Spinal cord (tissue), 10 donors: Measurements from ENCODE around the gene RLN1. TPM values are rescaled to one million over a fixed set of nuclear protein-coding genes. Genes with fewer than 3 reads are reported as not detected.
A peak's percentile ranks its signal among the peaks of the same experiment; 100 is the strongest.
"Not testable (repeated sequence)": the region's sequence is repeated elsewhere in the genome, so short reads cannot be mapped to it uniquely, and the experiment has no call there.

Source experiments
- DNase-seq, 6 donors: peaks; one replicate each; pipeline versions ENCODE4 v3.0.0 to v3.0.0-alpha.2; 2013 to 2015; ENCODE audit warnings: low spot score in 6 of 6, low read depth in 4 of 6
- H3K27ac ChIP-seq: one replicate; pipeline ENCODE4 v1.5.1; 2013; ENCODE audit warnings: low read depth, low read length, control low read depth
- H3K27me3 ChIP-seq: one replicate; pipeline ENCODE4 v1.6.1; 2013; ENCODE audit warnings: low read length; ENCODE audit not compliant: control insufficient read depth, insufficient read depth
- H3K36me3 ChIP-seq: one replicate; pipeline ENCODE4 v1.6.1; 2013; ENCODE audit warnings: low read length; ENCODE audit not compliant: control insufficient read depth, insufficient read depth
- H3K4me1 ChIP-seq: one replicate; pipeline ENCODE4 v1.6.1; 2013; ENCODE audit warnings: low read length; ENCODE audit not compliant: control insufficient read depth, insufficient read depth
- H3K4me3 ChIP-seq: one replicate; pipeline ENCODE4 v1.5.1; 2013; ENCODE audit warnings: low read depth, low read length, control low read depth
- H3K9me3 ChIP-seq: one replicate; pipeline ENCODE4 v1.6.1; 2013; ENCODE audit warnings: low read length; ENCODE audit not compliant: control insufficient read depth, insufficient read depth
- WGBS: methylation state at CpG from one replicate; pipeline ENCODE4 v1.1.5; 2013; ENCODE audit warnings: missing lambda C conversion rate; ENCODE audit not compliant: insufficient coverage; 5-methylcytosine and 5-hydroxymethylcytosine counted together
- long read RNA-seq, 4 donors: transcript quantifications; one replicate each; lab custom pipeline, GENCODE V29; 2026
- polyA plus RNA-seq, 2 donors: library from polyadenylated mRNA; unstranded; fragments of 120-200 nt; gene quantifications; one replicate each; pipeline ENCODE4 v1.2.1, GENCODE V29; 2013; ENCODE audit not compliant: insufficient read length in 2 of 2
- total RNA-seq, 2 donors: library from RNA; depleted of rRNA in 1 of 2; stranded (reverse); fragments of 120-200 nt in 1 of 2; fragments of >200 nt in 1 of 2; gene quantifications; one replicate each; pipeline versions ENCODE4 v1.2.3 to v1.2.4, GENCODE V29; 2013 to 2014
- donor health status: healthy.

RLN1 gene, protein sequence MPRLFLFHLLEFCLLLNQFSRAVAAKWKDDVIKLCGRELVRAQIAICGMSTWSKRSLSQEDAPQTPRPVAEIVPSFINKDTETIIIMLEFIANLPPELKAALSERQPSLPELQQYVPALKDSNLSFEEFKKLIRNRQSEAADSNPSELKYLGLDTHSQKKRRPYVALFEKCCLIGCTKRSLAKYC
- 1 to 10 TPM in 1 of 2 donors, under 1 TPM in 1; 0.33 to 1.6 TPM for total RNA-seq
- under 1 TPM; 0.50 to 0.57 TPM for polyA plus RNA-seq
- long read RNA-seq, donor 1 = 0 reads
- long read RNA-seq, donor 2 = 0 reads
- long read RNA-seq, donor 3 = 0 reads
- long read RNA-seq, donor 4 = 0 reads

DNA sequence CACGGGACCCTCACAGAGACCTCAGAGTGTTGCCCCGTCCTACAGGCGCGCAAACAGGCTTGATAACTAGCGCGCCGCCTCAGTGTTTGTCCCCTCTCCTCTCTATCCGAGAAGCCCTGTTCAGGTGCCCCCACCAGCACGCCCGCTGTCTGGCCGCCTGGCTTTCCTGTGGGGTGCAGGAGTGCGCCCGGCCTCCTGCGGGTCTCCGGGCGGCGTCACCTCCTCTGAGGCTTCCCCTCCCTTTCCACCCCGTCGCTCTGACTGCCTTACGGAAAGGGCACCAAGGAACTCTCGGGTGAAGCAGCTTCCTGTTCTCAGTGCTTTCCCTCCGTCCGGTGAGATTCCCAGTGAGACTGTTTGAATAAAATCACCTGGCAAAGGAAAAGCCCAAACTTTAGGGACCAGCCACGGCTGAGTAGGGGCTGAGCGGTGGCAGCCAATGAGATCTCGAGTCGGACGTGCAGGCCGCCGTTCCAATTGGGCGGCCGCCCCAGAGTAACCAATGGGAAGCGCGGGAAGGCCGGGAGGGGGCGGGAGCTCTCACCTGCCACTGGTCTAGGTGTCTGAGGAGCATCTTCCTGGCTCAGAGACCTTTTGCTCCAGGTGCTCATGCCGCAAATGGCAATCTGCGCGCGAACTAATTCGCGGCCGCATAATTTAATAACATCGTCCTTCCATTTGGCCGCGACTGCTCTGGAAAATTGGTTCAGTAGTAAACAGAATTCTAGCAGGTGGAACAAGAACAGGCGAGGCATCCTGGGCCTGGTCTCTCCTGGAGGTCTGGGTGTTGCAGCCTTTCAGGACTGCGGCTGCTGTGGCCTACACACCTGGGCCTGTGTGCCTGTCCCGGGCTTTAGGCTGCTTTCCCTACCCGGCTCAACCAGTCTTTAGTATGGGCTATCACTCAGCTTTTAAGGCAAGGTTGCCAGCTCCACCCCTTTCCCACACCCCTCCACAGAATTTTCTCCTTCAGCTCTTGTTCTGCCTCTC is at the start of gene RLN1:
TSS of gene RLN1 (minus strand) at position 885 of the 990 bp plus-strand sequence. CDS start at position 755, 130 bp downstream.
- not testable (repeated sequence) for H3K4me1 ChIP-seq, H3K27me3 ChIP-seq, H3K9me3 ChIP-seq, H3K27ac ChIP-seq, H3K36me3 ChIP-seq
- H3K4me3 ChIP-seq = peak within 1 kb of the TSS; percentile 21
- DNase-seq = peak in 4 of 6 donors; percentile 2 to 43 (median 18)
- 19% methylated on average over 10 of the region's 50 CpGs for WGBS

DNA sequence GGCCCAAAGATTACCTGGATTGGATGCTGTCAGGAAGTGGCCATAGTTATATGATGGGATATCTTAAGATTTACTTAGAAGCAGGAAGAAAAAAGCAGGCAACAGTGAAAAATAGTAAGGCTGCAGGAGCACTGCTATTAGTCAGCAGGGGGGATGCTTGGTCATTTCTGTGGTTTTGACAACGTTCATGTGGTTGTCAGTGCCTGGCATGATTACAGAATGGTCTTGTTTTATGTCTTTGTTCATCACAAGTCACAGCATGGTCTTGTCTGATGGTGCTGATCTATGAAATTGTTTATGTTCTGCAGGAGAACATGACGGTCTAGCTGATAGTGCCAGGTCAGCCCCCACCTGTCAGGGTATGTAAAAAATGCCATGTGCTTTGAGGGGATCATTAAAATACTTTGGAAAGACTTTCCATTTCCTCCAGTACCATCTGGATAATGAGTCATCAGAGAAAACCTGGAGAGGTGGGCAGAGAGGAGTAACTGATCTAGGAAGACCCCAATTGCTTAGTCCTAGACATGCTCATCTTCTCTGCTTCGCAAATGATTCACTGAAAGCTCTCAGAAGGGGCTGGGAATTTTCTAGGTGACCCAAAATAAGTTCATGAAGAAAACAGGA is 49.5 kb upstream of the RLN1 start:
- H3K4me1 ChIP-seq = no peaks in the 10 kb centered on the region
- DNase-seq = no peak
- no peaks in the 10 kb centered on the region for H3K27me3 ChIP-seq
- WGBS = 67% methylated on average over 2 of the region's 3 CpGs
- no peaks in the 10 kb centered on the region for H3K36me3 ChIP-seq
- H3K27ac ChIP-seq = no peak overlapping the region
- H3K4me3 ChIP-seq = no peak overlapping the region
- no peaks in the 10 kb centered on the region for H3K9me3 ChIP-seq

DNA sequence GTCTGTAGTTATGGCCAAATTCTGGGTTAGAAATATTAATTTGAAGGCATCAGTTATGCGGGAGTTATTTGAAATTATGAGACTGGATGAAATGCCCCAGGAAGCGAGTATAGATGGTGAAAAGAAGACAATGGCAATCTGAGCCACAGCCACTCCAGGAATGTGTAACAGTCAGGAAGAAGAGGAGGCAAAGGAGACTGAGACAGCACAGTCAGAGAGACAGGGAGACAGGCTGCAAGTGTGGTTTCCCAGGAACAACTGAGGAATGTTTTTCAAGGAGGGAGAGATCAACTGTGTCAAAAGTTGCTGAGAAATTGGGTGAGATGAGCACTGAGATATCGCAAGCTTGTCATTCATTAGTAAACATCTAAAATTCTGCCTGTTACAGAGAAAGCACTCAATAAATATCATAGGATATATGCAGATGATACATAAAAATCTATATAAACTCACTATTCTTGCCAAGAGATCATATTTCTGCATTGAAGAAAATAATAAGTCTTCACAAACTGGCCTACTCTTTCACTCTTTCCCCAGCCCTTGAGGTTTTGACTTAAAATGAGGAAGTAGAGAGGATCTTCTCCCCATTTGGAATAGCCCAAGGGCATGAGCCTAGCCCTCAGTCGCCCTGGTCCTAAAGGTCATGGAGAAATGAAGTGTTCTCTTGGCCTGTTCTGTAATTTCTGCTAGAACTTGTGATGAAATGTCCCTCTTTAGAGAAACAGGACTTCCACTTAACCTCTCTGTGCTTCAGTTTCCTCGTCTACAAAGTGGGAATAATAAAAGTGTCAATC is 48.5 kb upstream of the RLN1 start:
- 98% methylated on average over 3 of the region's 5 CpGs for WGBS
- DNase-seq = no peak
- H3K27ac ChIP-seq = no peak overlapping the region

GRCh38 chr9:5384436-5384835 is 44.8 kb upstream of the RLN1 start:
- Histone ChIP-seq H3K27ac (no peak overlapping the region), H3K9me3 (no peaks in the 10 kb centered on the region), H3K27me3 (no peaks in the 10 kb centered on the region), H3K4me1 (no peaks in the 10 kb centered on the region), H3K4me3 (no peak overlapping the region), H3K36me3 (peaks cover 6% of the 10 kb centered on the region)
- DNase-seq = no peak

More for the DNA sequence above, 48.5 kb upstream of the RLN1 start:
- Histone ChIP-seq H3K36me3 (peaks cover 3% of the 10 kb centered on the region), H3K4me3 (no peak overlapping the region), H3K9me3 (no peaks in the 10 kb centered on the region), H3K4me1 (no peaks in the 10 kb centered on the region), H3K27me3 (no peaks in the 10 kb centered on the region)

GRCh38 chr9:5382479-5382878 is 42.8 kb upstream of the RLN1 start:
- Histone ChIP-seq H3K9me3 (no peaks in the 10 kb centered on the region), H3K27ac (no peak overlapping the region), H3K36me3 (peaks cover 6% of the 10 kb centered on the region), H3K4me1 (no peaks in the 10 kb centered on the region), H3K4me3 (no peak overlapping the region), H3K27me3 (no peaks in the 10 kb centered on the region)
- no peak for DNase-seq
- 82% methylated on average over 3 of the region's 3 CpGs for WGBS

DNA sequence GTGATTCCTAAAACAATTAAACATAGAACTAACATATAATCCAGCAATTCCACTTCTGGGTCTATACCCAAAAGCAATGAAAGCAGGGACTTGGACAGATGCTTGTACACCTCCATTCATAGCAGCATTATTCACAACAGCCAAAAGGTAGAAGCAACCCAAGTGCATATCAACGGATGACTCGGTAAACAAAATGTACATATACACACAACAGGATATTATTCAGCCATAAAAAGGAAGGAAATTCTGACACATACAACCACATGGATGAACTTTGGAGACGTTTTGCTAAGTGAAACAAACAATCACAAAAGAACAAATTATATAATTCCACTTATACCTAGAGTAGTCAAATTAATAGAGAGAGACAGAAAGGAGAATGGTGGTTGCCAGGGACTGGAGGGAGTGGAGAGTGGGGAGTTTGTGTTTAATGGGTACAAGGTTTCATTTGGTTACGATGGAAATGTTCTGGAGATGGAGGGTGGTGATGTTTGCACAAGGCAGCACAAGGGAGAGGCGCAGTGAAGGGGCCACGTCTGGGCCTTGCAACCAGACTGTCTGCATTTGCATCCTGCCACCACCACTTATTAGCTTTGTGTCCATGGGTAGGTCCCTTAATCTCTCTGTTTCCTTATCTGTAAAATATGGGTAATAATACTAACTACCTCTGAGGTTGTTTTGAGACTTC is 36.3 kb upstream of the RLN1 start:
- H3K27me3 ChIP-seq = no peaks in the 10 kb centered on the region
- no peaks in the 10 kb centered on the region for H3K4me1 ChIP-seq
- H3K4me3 ChIP-seq = no peak overlapping the region
- no peaks in the 10 kb centered on the region for H3K36me3 ChIP-seq
- no peak for DNase-seq
- 100% methylated on average over 1 of the region's 6 CpGs for WGBS
- no peaks in the 10 kb centered on the region for H3K9me3 ChIP-seq
- H3K27ac ChIP-seq = no peak overlapping the region

GRCh38 chr9:5375091-5375490 is 35.4 kb upstream of the RLN1 start:
- H3K27me3 ChIP-seq = no peaks in the 10 kb centered on the region
- no peak overlapping the region for H3K27ac ChIP-seq
- WGBS = 100% methylated on average over 1 of the region's 1 CpG
- no peak for DNase-seq
- H3K9me3 ChIP-seq = no peaks in the 10 kb centered on the region
- no peaks in the 10 kb centered on the region for H3K36me3 ChIP-seq
- no peaks in the 10 kb centered on the region for H3K4me1 ChIP-seq
- no peak overlapping the region for H3K4me3 ChIP-seq

GRCh38 chr9:5364294-5365024 is 24.8 kb upstream of the RLN1 start:
- Histone ChIP-seq H3K27ac (no peak overlapping the region), H3K4me1 (no peaks in the 10 kb centered on the region), H3K27me3 (no peaks in the 10 kb centered on the region), H3K36me3 (no peaks in the 10 kb centered on the region), H3K9me3 (no peaks in the 10 kb centered on the region), H3K4me3 (no peak overlapping the region)
- DNase-seq = no peak
- no CpG with 5 or more reads among the region's 3 CpGs for WGBS
